Mesendoderm (in vitro differentiated cells): ENCODE data around the gene TTLL4.

Experiments used
- DNase-seq: peaks from one replicate; pipeline ENCODE4 v3.0.0; 2013
- H2AK5ac ChIP-seq: 2 replicates; pipeline ENCODE4 v1.6.1; 2013; ENCODE audit warnings: low read length, inconsistent platforms
- H2BK120ac ChIP-seq: 2 replicates; pipeline ENCODE4 v1.6.1; 2013; ENCODE audit warnings: low read depth, mild to moderate bottlenecking, low read length, moderate library complexity, mixed read lengths
- H2BK15ac ChIP-seq: replicated peaks from 2 replicates; pipeline ENCODE4 v1.6.1; 2013; ENCODE audit warnings: low read depth, mild to moderate bottlenecking, moderate library complexity
- H2BK5ac ChIP-seq: 2 replicates; pipeline ENCODE4 v1.6.1; 2013; ENCODE audit warnings: low read length, inconsistent platforms
- H3K18ac ChIP-seq: 2 replicates; pipeline ENCODE4 v1.6.1; 2013; ENCODE audit warnings: mild to moderate bottlenecking, low read length, mixed read lengths
- H3K23ac ChIP-seq: one replicate; pipeline ENCODE4 v1.6.1; 2013; ENCODE audit warnings: low read length
- H3K27ac ChIP-seq: 2 replicates; pipeline ENCODE4 v1.5.1; 2013; ENCODE audit warnings: low read depth, mild to moderate bottlenecking, inconsistent platforms, low read length, moderate library complexity
- H3K27me3 ChIP-seq: 2 replicates; pipeline ENCODE4 v1.6.1; 2013; ENCODE audit warnings: low read length, control low read depth, mild to moderate bottlenecking, inconsistent platforms; ENCODE audit not compliant: insufficient read depth, poor library complexity
- H3K36me3 ChIP-seq: 2 replicates; pipeline ENCODE4 v1.6.1; 2013; ENCODE audit warnings: low read length, inconsistent platforms; ENCODE audit not compliant: control insufficient read depth, insufficient read depth
- H3K4ac ChIP-seq: one replicate; pipeline ENCODE4 v1.6.1; 2013; ENCODE audit warnings: low read depth, mild to moderate bottlenecking, low read length, moderate library complexity
- H3K4me1 ChIP-seq: 2 replicates; pipeline ENCODE4 v1.6.1; 2013; ENCODE audit warnings: low read depth, low read length, inconsistent platforms; ENCODE audit not compliant: control insufficient read depth
- H3K4me2 ChIP-seq: 2 replicates; pipeline ENCODE4 v1.6.1; 2013; ENCODE audit warnings: low read length
- H3K4me3 ChIP-seq: 2 replicates; pipeline ENCODE4 v1.5.1; 2013; ENCODE audit warnings: mild to moderate bottlenecking, low read length
- H3K56ac ChIP-seq: one replicate; pipeline ENCODE4 v1.6.1; 2013; ENCODE audit warnings: low read length
- H3K79me1 ChIP-seq: 2 replicates; pipeline ENCODE4 v1.6.1; 2013; ENCODE audit warnings: low read length, inconsistent platforms
- H3K79me2 ChIP-seq: 2 replicates; pipeline ENCODE4 v1.6.1; 2013; ENCODE audit warnings: mild to moderate bottlenecking, low read length; ENCODE audit not compliant: control insufficient read depth, insufficient read depth
- H3K9ac ChIP-seq: 2 replicates; pipeline ENCODE4 v1.6.1; 2013; ENCODE audit warnings: low read length, inconsistent platforms
- H4K5ac ChIP-seq: one replicate; pipeline ENCODE4 v1.6.1; 2013; ENCODE audit warnings: low read length
- H4K8ac ChIP-seq: one replicate; pipeline ENCODE4 v1.6.1; 2013; ENCODE audit warnings: low read depth, mild to moderate bottlenecking, control low read depth, low read length, moderate library complexity
- WGBS: extraction: QIAGEN DNeasy Blood & Tissue Kit; methylation state at CpG from one replicate; pipeline ENCODE4 v1.1.7; 2013; ENCODE audit warnings: low lambda C conversion rate, missing lambda C conversion rate; ENCODE audit not compliant: insufficient coverage; ENCODE audit errors: extremely low coverage; 5-methylcytosine and 5-hydroxymethylcytosine counted together

The TTLL4 gene

GRCh38 chr2:218722419-218722818 lies 11.8 kb downstream of the TTLL4 start:
- peaks cover 14% of the 10 kb centered on the region for H3K79me1 ChIP-seq
- H4K8ac ChIP-seq = no peak overlapping the region
- no peak for DNase-seq
- no peak overlapping the region for H3K9ac ChIP-seq
- H3K4me1 ChIP-seq = peaks cover 14% of the 10 kb centered on the region
- H3K79me2 ChIP-seq = peaks cover 39% of the 10 kb centered on the region
- no peaks in the 10 kb centered on the region for H3K27me3 ChIP-seq
- no peak overlapping the region for H3K27ac ChIP-seq
- no peak overlapping the region for H3K18ac ChIP-seq
- no peak overlapping the region for H3K56ac ChIP-seq
- H4K5ac ChIP-seq = no peak overlapping the region
- no peak overlapping the region for H3K4ac ChIP-seq
- no peak overlapping the region for H3K4me3 ChIP-seq
- no peak overlapping the region for H3K23ac ChIP-seq
- H2BK15ac ChIP-seq = no peak overlapping the region
- H3K4me2 ChIP-seq = no peak overlapping the region
- no peak overlapping the region for H2AK5ac ChIP-seq
- peak overlapping the region; percentile 9 for H2BK120ac ChIP-seq
- WGBS = no CpG with 5 or more reads among the region's 1 CpG
- H2BK5ac ChIP-seq = no peak overlapping the region
- no peaks in the 10 kb centered on the region for H3K36me3 ChIP-seq

- H4K8ac ChIP-seq = no peak overlapping the region
- no peak overlapping the region for H2AK5ac ChIP-seq
- H3K9ac ChIP-seq = no peak overlapping the region
- peak; percentile 61 for DNase-seq
- H3K23ac ChIP-seq = no peak overlapping the region
- H3K79me1 ChIP-seq = peaks cover 11% of the 10 kb centered on the region
- H4K5ac ChIP-seq = no peak overlapping the region
- H3K4ac ChIP-seq = no peak overlapping the region
- no peak overlapping the region for H3K56ac ChIP-seq
- no peak overlapping the region for H3K4me3 ChIP-seq
- WGBS = no CpG with 5 or more reads among the region's 1 CpG
- no peak overlapping the region for H3K4me2 ChIP-seq
- no peak overlapping the region for H3K27ac ChIP-seq
- H3K79me2 ChIP-seq = peaks cover 36% of the 10 kb centered on the region
- no peak overlapping the region for H2BK5ac ChIP-seq
- no peaks in the 10 kb centered on the region for H3K27me3 ChIP-seq
- peaks cover 14% of the 10 kb centered on the region for H3K4me1 ChIP-seq
- no peak overlapping the region for H2BK120ac ChIP-seq
- no peaks in the 10 kb centered on the region for H3K36me3 ChIP-seq
- no peak overlapping the region for H3K18ac ChIP-seq
- no peak overlapping the region for H2BK15ac ChIP-seq
Observed at GRCh38 chr2:218722876-218723785, 12.5 kb downstream of the TTLL4 start.

GRCh38 chr2:218726004-218726574 lies 15.5 kb downstream of the TTLL4 start:
- WGBS = no CpG with 5 or more reads among the region's 6 CpGs
- H3K23ac ChIP-seq = no peak overlapping the region
- no peak overlapping the region for H3K4ac ChIP-seq
- no peak overlapping the region for H3K27ac ChIP-seq
- H3K36me3 ChIP-seq = no peaks in the 10 kb centered on the region
- DNase-seq = no peak
- H3K79me1 ChIP-seq = peaks cover 11% of the 10 kb centered on the region
- H3K79me2 ChIP-seq = peaks cover 34% of the 10 kb centered on the region
- no peak overlapping the region for H2BK5ac ChIP-seq
- no peak overlapping the region for H3K18ac ChIP-seq
- H3K27me3 ChIP-seq = no peaks in the 10 kb centered on the region
- H4K5ac ChIP-seq = no peak overlapping the region
- no peak overlapping the region for H4K8ac ChIP-seq
- H3K4me1 ChIP-seq = peaks cover 11% of the 10 kb centered on the region
- no peak overlapping the region for H2BK15ac ChIP-seq
- no peak overlapping the region for H2BK120ac ChIP-seq
- H3K9ac ChIP-seq = no peak overlapping the region
- no peak overlapping the region for H3K56ac ChIP-seq
- H3K4me2 ChIP-seq = no peak overlapping the region
- H2AK5ac ChIP-seq = no peak overlapping the region
- no peak overlapping the region for H3K4me3 ChIP-seq

DNA sequence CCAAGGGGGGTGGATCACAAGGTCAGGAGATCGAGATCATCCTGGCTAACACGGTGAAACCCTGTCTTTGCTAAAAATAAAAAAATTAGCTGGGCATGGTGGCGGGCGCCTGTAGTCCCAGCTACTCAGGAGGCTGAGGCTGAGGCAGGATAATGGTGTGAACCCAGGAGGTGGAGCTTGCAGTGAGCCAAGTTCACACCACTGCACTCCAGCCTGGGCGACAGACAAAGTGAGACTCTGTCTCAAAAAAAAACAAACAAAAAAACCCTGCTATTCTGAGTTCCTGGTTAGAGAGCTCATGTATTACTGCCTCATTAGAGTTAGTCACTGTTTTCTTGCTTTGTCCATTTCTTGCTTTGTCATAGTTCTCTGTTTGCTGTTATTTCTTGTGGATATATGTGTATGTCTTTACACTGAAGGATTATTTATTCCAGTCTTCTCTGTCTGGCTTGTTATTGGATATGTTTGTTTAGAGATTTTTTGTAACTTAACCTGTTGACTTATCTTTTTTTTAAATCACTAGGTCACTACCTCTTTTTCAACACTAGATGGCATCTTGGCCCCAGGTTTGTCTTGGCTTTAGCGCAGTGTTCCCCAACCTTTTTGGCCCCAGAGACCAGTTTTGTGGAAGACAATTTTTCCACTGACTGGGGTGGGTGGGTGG lies 17.0 kb downstream of the TTLL4 start:
- no peak for DNase-seq
- H2BK120ac ChIP-seq = no peak overlapping the region
- no peak overlapping the region for H3K4ac ChIP-seq
- H3K4me1 ChIP-seq = peaks cover 11% of the 10 kb centered on the region
- H2BK5ac ChIP-seq = no peak overlapping the region
- no peak overlapping the region for H3K23ac ChIP-seq
- no CpG with 5 or more reads among the region's 6 CpGs for WGBS
- no peak overlapping the region for H3K18ac ChIP-seq
- no peak overlapping the region for H3K4me3 ChIP-seq
- no peaks in the 10 kb centered on the region for H3K27me3 ChIP-seq
- H3K56ac ChIP-seq = no peak overlapping the region
- no peak overlapping the region for H2AK5ac ChIP-seq
- peaks cover 33% of the 10 kb centered on the region for H3K79me2 ChIP-seq
- no peak overlapping the region for H3K27ac ChIP-seq
- no peaks in the 10 kb centered on the region for H3K36me3 ChIP-seq
- H3K9ac ChIP-seq = no peak overlapping the region
- H3K79me1 ChIP-seq = peaks cover 9% of the 10 kb centered on the region
- no peak overlapping the region for H2BK15ac ChIP-seq
- no peak overlapping the region for H4K5ac ChIP-seq
- no peak overlapping the region for H4K8ac ChIP-seq
- H3K4me2 ChIP-seq = no peak overlapping the region

DNA sequence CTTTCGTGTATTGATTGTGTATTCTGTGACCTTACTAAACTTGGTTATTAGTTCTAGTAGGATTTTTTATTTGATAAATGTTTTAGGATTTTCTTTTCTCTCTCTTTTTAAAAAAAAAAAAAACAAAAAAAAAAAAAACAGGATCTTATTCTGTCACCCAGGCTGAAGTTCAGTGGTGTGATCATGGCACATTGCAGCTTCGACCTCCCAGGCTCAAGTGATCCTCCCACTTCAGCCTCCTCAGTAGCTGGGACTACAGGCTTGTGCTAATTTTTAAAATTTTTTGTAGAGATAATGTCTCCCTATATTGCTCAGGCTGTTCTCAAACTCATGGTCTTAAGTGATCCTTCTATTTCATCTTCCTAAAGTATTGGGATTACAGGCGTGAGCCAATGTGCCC lies 19.0 kb downstream of the TTLL4 start:
- Histone ChIP-seq H2BK15ac (no peak overlapping the region), H3K18ac (no peak overlapping the region), H3K4ac (no peak overlapping the region), H3K4me1 (peaks cover 13% of the 10 kb centered on the region), H3K27ac (no peak overlapping the region), H3K23ac (no peak overlapping the region), H3K9ac (no peak overlapping the region), H3K79me1 (peaks cover 22% of the 10 kb centered on the region), H3K36me3 (peaks cover 3% of the 10 kb centered on the region), H3K27me3 (no peaks in the 10 kb centered on the region), H4K5ac (no peak overlapping the region), H2AK5ac (no peak overlapping the region), H2BK120ac (no peak overlapping the region), H3K56ac (no peak overlapping the region), H3K79me2 (peaks cover 42% of the 10 kb centered on the region), H2BK5ac (no peak overlapping the region), H4K8ac (no peak overlapping the region), H3K4me2 (no peak overlapping the region), H3K4me3 (no peak overlapping the region)
- no peak for DNase-seq
- WGBS = no CpG with 5 or more reads among the region's 3 CpGs
